Skin of body (tissue), 2 donors: ENCODE results near the gene FAM163B. TPM values are rescaled to one million over a fixed set of nuclear protein-coding genes. Genes with fewer than 3 reads are reported as not detected.
"Not testable (repeated sequence)": the region's sequence is repeated elsewhere in the genome, so short reads cannot be mapped to it uniquely, and the experiment has no call there.

Experiments used
- DNase-seq: peaks from one replicate; lab custom pipeline; 2025; lab: John Stamatoyannopoulos, UW
- total RNA-seq: library from RNA; depleted of rRNA; stranded (reverse); fragments of >200 nt; gene quantifications from one replicate; pipeline ENCODE4 v1.2.3, GENCODE V29; 2014

The FAM163B gene
- total RNA-seq, 1 donor from 2014 or later: not detected

- DNase-seq: no peak
Measured at GRCh38 chr9:133640160-133640559, 31.0 kb upstream of the FAM163B start.

GRCh38 chr9:133639613-133640012 is 30.4 kb upstream of the FAM163B start:
- no peak for DNase-seq

- no peak for DNase-seq
Measured at GRCh38 chr9:133638711-133639110, 29.5 kb upstream of the FAM163B start.

GRCh38 chr9:133638076-133638475 is 28.9 kb upstream of the FAM163B start:
- no peak for DNase-seq

- DNase-seq: no peak
Measured at GRCh38 chr9:133637451-133638055, 28.4 kb upstream of the FAM163B start.

- no peak for DNase-seq
Measured at GRCh38 chr9:133636902-133637301, 27.7 kb upstream of the FAM163B start.

- DNase-seq: no peak
Measured at GRCh38 chr9:133635533-133636531, 26.6 kb upstream of the FAM163B start, which contains the start of gene DBH. Gene DBH (plus strand): TSS chr9:133636363. CDS start chr9:133636372, 9 bp downstream.

GRCh38 chr9:133635098-133635497 is 25.9 kb upstream of the FAM163B start:
- no peak for DNase-seq

- DNase-seq: peak; percentile 1
Measured at GRCh38 chr9:133634081-133634691, 25.0 kb upstream of the FAM163B start.

GRCh38 chr9:133633681-133634080 is 24.5 kb upstream of the FAM163B start:
- DNase-seq: no peak

GRCh38 chr9:133632806-133633680 is 23.9 kb upstream of the FAM163B start:
- DNase-seq: no peak

GRCh38 chr9:133631111-133631510 is 21.9 kb upstream of the FAM163B start:
- DNase-seq: no peak

- no peak for DNase-seq
Measured at GRCh38 chr9:133629221-133630110, 20.3 kb upstream of the FAM163B start.

- DNase-seq: no peak
Measured at GRCh38 chr9:133628766-133629165, 19.6 kb upstream of the FAM163B start.

- no peak for DNase-seq
Measured at GRCh38 chr9:133627341-133627740, 18.2 kb upstream of the FAM163B start.

GRCh38 chr9:133626008-133626407 is 16.8 kb upstream of the FAM163B start:
- DNase-seq: not testable (repeated sequence)

- DNase-seq: no peak
Measured at GRCh38 chr9:133622555-133622954, 13.4 kb upstream of the FAM163B start.

GRCh38 chr9:133621725-133622267 is 12.6 kb upstream of the FAM163B start:
- DNase-seq: no peak

- no peak for DNase-seq
Measured at GRCh38 chr9:133619791-133620190, 10.6 kb upstream of the FAM163B start.

- DNase-seq: no peak
Measured at GRCh38 chr9:133618726-133619125, 9.5 kb upstream of the FAM163B start.
